Pancreas (tissue), 10 donors: Measurements from ENCODE around the gene SCN2A. TPM values are rescaled to one million over a fixed set of nuclear protein-coding genes. Genes with fewer than 3 reads are reported as not detected.
A peak's percentile ranks its signal among the peaks of the same experiment; 100 is the strongest.

Experiments
- ATAC-seq, 4 donors: fragments of 200-7000 bp; cut with Tn5 transposase; one replicate each; pipeline versions ENCODE4 v1.8.0 to v1.9.1; 2020; ENCODE audit warnings: mild to moderate bottlenecking in 4 of 4, moderate library complexity in 4 of 4
- DNase-seq, 6 donors: peaks; one replicate each; pipeline ENCODE4 v3.0.0-alpha.2; 2020
- FAIRE-seq: peaks from 2 replicates; lab custom pipeline; 2012; peaks lifted over from hg19 to GRCh38; lab: Jason Lieb, UNC
- H3K27ac ChIP-seq, 4 donors: fragments of 200-600 bp; sonication (generic); 1 replicate in 3 of 4; 2 replicates in 1 of 4; pipeline versions ENCODE4 v1.5.0 to v1.8.0; 2020
- H3K27me3 ChIP-seq, 4 donors: fragments of 200-600 bp; one replicate each; pipeline ENCODE4 v1.8.0; 2021
- H3K36me3 ChIP-seq, 3 donors: fragments of 200-600 bp; sonication (generic) in 1 of 3; one replicate each; pipeline versions ENCODE4 v1.5.0 to v1.8.0; 2020 to 2021
- H3K4me1 ChIP-seq, 3 donors: fragments of 200-600 bp; one replicate each; pipeline ENCODE4 v1.8.0; 2021
- H3K4me3 ChIP-seq, 4 donors: fragments of 200-600 bp; sonication (generic) in 2 of 4; one replicate each; pipeline versions ENCODE4 v1.5.0 to v1.8.0; 2020 to 2021
- H3K9me3 ChIP-seq, 4 donors: fragments of 200-600 bp; one replicate each; pipeline ENCODE4 v1.8.0; 2021
- WGBS, 2 donors: extraction: QIAGEN DNeasy Blood & Tissue Kit; methylation state at CpG; one replicate each; pipeline ENCODE4 v1.1.7; 2013; 5-methylcytosine and 5-hydroxymethylcytosine counted together
- intact Hi-C, 3 donors: fragments of 100-400 bp; cut with DNase I; formaldehyde crosslinking; loops; one replicate each; pipeline versions ENCODE4 v1.11.1 to v1.14.2; 2022
- polyA plus RNA-seq, 2 donors: library from polyadenylated mRNA; stranded (reverse); fragments of 200-250 nt; gene quantifications; one replicate each; pipeline ENCODE4 v1.2.3, GENCODE V29; 2013
- total RNA-seq, 6 donors: library from RNA; stranded (reverse); fragmentation: NEBNext Ultra II Directional in 4 of 6; extraction: Animal tissue kit (Norgen Biotek cat#: 25700) in 4 of 6; gene quantifications; one replicate each; pipeline versions ENCODE4 v1.2.1 to v1.2.4, GENCODE V29; 2021 to 2023
- TF ChIP-seq, protein P1 (sequence below), 4 donors: fragments of 200-600 bp; sonication (generic) in 3 of 4; IDR thresholded peaks; one replicate each; pipeline versions ENCODE4 v1.5.0 to v1.8.0; 2021; ENCODE audit warnings: antibody characterized with exemption in 4 of 4
- donor health status: healthy with polysubstance abuse.
- donor health status: DM: no; HTN: no; CAD: no; lungs with moderate emphysema.
- donor health status: DM: no; HTN: no; CAD: no.
- donor health status: control.
- donor health status: control.
- donor health status: Bipolar disorder and iron deficiency.
- donor health status: DM: yes; HTN: yes; CAD: no.
- donor health status: DM: no; HTN: no; CAD: no.
- donor health status: DM: no; HTN: no; CAD: no.
- donor health status: DM: yes; HTN: yes; CAD: no.

The SCN2A gene
- total and polyA plus RNA-seq, 8 donors, result 0.08 to 0.34 (median 0.19) TPM

DNA sequence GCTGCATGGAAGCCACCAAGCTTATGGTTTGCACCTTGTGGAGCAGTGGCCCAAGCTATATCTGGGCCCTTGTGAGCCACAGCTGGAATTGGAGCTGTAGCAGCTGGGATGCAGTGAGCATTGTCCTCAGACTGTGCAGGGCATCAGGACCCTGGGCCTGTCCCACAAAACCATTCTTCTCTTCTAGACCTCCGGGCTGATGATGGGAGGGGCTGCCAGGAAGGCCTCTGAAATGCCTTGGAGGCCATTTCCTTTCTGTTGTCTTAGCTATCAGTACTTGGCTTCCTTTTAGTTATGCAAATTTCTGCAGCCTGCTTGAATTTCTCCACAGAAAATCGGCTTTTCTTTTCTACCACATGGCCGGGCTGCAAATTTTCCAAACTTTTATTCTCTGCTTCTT is 183.9 kb downstream of the SCN2A start:
- Histone ChIP-seq H3K4me3 (no peak overlapping the region), H3K9me3 (no peaks in the 10 kb centered on the region), H3K27ac (no peak overlapping the region), H3K27me3 (no peaks in the 10 kb centered on the region), H3K36me3 (no peaks in the 10 kb centered on the region), H3K4me1 (no peaks in the 10 kb centered on the region)
- intact Hi-C loops, result no loop called here
- ATAC-seq, result no peak
- TF ChIP-seq, protein P1, sequence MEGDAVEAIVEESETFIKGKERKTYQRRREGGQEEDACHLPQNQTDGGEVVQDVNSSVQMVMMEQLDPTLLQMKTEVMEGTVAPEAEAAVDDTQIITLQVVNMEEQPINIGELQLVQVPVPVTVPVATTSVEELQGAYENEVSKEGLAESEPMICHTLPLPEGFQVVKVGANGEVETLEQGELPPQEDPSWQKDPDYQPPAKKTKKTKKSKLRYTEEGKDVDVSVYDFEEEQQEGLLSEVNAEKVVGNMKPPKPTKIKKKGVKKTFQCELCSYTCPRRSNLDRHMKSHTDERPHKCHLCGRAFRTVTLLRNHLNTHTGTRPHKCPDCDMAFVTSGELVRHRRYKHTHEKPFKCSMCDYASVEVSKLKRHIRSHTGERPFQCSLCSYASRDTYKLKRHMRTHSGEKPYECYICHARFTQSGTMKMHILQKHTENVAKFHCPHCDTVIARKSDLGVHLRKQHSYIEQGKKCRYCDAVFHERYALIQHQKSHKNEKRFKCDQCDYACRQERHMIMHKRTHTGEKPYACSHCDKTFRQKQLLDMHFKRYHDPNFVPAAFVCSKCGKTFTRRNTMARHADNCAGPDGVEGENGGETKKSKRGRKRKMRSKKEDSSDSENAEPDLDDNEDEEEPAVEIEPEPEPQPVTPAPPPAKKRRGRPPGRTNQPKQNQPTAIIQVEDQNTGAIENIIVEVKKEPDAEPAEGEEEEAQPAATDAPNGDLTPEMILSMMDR (IDR thresholded peaks at IDR 0.05), result no peak
- no peak for FAIRE-seq
- no peak for DNase-seq
- WGBS, 2 donors, result 80 to 90% methylated on average over 3 of the region's 3 CpGs

DNA sequence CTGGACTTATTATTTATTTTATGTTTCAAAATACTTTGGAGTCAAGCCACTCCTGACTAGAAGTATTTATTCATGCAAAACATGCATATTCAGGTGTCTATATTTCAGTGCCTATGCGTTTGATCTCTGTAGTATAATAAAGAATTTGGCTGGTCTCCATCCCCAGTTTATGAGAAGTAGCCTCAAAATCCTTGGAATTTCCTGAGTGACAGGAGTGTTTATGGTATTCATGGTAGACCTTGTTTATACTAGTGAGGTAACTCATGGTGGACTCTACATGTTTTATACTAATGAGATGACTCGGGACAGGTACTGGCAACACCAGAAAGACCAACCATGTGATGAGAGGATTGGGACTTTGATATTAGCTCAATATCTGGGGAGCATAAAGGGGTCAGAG is 186.3 kb downstream of the SCN2A start:
- no peak overlapping the region for H3K27ac ChIP-seq
- 67 to 77% methylated on average over 2 of the region's 2 CpGs for WGBS, 2 donors
- intact Hi-C loops, result no loop called here
- FAIRE-seq (no peak), ATAC-seq (no peak), DNase-seq (no peak)
- no peaks in the 10 kb centered on the region for H3K36me3 ChIP-seq
- H3K27me3 ChIP-seq, result no peaks in the 10 kb centered on the region
- TF ChIP-seq, protein P1 (IDR thresholded peaks at IDR 0.05), result no peak
- no peaks in the 10 kb centered on the region for H3K4me1 ChIP-seq
- H3K9me3 ChIP-seq, result no peaks in the 10 kb centered on the region
- H3K4me3 ChIP-seq, result no peak overlapping the region

DNA sequence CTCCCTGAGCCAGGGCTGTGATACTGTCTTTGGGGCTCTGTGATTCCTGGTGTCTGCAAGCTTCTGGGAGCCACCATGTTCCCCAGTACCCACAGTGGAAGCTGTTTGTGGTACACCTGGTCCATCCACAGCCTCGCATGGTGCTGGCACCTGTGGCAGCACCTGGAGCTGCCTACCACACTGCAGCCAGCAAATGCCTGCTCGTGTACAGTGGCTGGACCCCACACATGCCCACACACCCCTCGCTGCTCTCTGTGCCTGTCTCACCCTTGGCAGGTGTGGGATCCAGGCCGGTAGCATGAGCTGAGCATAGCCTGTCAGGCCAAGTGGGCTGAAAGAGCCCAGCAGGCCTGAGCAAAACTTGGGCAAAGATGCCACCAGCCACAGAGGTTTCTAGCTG is 188.5 kb downstream of the SCN2A start:
- no peaks in the 10 kb centered on the region for H3K27me3 ChIP-seq
- H3K9me3 ChIP-seq, result no peaks in the 10 kb centered on the region
- no peaks in the 10 kb centered on the region for H3K4me1 ChIP-seq
- H3K36me3 ChIP-seq, result no peaks in the 10 kb centered on the region
- intact Hi-C loops, result no loop called here
- FAIRE-seq (no peak), ATAC-seq (no peak), DNase-seq (peak in 1 of 6 donors; percentile 46)
- H3K27ac ChIP-seq, result no peak overlapping the region
- TF ChIP-seq, protein P1 (IDR thresholded peaks at IDR 0.05), result no peak
- 77 to 78% methylated on average over 4 of the region's 4 CpGs for WGBS, 2 donors
- no peak overlapping the region for H3K4me3 ChIP-seq

DNA sequence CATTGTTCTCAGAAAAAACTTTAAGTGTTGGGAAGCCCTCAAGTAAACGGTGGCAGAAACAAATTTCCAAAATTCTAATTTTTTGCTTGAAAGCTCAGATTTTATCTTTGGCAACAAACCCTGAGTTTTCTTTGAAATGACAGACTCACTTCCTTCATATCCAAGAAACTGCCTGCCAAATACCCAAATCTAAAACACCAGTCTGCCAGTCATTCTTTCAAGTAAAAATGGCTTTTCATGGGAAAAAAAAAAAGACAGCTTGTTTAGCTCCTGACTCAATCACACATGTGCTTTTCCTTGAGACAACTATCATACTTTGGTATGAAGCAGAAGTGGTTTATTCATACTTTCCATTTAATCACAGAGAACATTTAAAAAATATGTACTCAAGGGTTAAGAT is 189.7 kb downstream of the SCN2A start:
- H3K4me3 ChIP-seq, result no peak overlapping the region
- FAIRE-seq (no peak), ATAC-seq (no peak), DNase-seq (no peak)
- TF ChIP-seq, protein P1 (IDR thresholded peaks at IDR 0.05), result no peak
- no peak overlapping the region for H3K27ac ChIP-seq
- intact Hi-C loops, result no loop called here
- no peaks in the 10 kb centered on the region for H3K36me3 ChIP-seq
- no peaks in the 10 kb centered on the region for H3K27me3 ChIP-seq
- no peaks in the 10 kb centered on the region for H3K4me1 ChIP-seq
- H3K9me3 ChIP-seq, result no peaks in the 10 kb centered on the region
- 78 to 89% methylated on average over 1 of the region's 1 CpG for WGBS, 2 donors

DNA sequence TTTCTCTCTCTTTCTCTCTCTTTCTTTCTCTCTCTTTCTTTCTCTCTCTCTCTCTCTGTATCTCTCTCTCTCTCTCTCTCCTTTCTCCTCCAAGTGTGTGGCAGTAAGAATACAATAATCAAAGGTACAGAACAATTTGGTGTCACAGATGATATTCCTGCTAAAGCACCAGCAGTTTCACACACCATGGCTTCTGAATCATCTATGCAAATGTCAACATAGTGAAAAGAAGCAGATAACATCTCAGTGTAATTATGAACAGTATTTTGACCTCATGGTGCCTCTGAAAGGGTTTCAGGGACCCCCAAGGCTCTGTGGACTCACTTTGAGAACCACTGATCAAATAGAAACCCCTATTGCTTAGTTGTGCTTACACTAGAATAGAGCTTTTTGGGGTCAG is 191.8 kb downstream of the SCN2A start:
- H3K4me1 ChIP-seq, result no peaks in the 10 kb centered on the region
- DNase-seq (no peak), ATAC-seq (no peak), FAIRE-seq (no peak)
- TF ChIP-seq, protein P1 (IDR thresholded peaks at IDR 0.05), result no peak
- no peak overlapping the region for H3K4me3 ChIP-seq
- H3K27ac ChIP-seq, result no peak overlapping the region
- intact Hi-C loops, result no loop called here
- no peaks in the 10 kb centered on the region for H3K36me3 ChIP-seq
- no peaks in the 10 kb centered on the region for H3K9me3 ChIP-seq
- no peaks in the 10 kb centered on the region for H3K27me3 ChIP-seq
